HG03025 (cell line): ENCODE measurements around the gene SCAMP4.
A peak's percentile ranks its signal among the peaks of the same experiment; 100 is the strongest.
"Not testable (repeated sequence)": the region's sequence is repeated elsewhere in the genome, so short reads cannot be mapped to it uniquely, and the experiment has no call there.

Experiments used
- ATAC-seq: cut with Tn5 transposase; IDR thresholded peaks from one replicate; pipeline ENCODE4 v1.9.1; 2021; ENCODE audit warnings: mild to moderate bottlenecking, moderate library complexity; ENCODE audit not compliant: unreplicated experiment, low FRiP score

The SCAMP4 gene

GRCh38 chr19:1882089-1882785 lies 23.0 kb upstream of the SCAMP4 start:
- no peak for ATAC-seq

- no peak for ATAC-seq
Observed at GRCh38 chr19:1882786-1883692, 22.2 kb upstream of the SCAMP4 start.

DNA sequence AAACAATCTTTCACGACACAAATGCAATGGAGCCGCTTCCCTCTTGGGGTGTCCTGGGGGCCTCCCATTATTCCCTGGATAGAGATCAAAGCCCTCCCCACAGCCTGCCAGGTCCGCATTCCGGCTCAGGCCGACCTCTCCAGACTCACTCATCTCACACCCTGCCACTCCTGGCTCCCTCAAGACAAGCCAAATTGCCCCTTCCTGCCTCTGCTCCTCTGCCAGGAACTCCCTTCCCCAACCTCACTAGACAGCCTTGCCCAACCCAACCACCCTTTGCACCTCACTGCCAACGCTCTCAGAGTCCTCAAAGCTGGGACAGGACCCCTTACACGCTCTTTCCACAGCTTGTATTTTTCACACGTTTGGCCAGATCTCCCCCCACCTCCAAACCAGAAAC lies 21.4 kb upstream of the SCAMP4 start:
- no peak for ATAC-seq

GRCh38 chr19:1884291-1884718 lies 20.9 kb upstream of the SCAMP4 start:
- no peak for ATAC-seq

GRCh38 chr19:1884719-1885334 lies 20.4 kb upstream of the SCAMP4 start:
- peak; percentile 23 for ATAC-seq

- ATAC-seq, result peak; percentile 51
Observed at GRCh38 chr19:1885398-1886119, 19.6 kb upstream of the SCAMP4 start, which contains the start of gene ABHD17A. Gene ABHD17A (minus strand): TSS chr19:1885496. CDS start chr19:1881566, 3,930 bp downstream.

DNA sequence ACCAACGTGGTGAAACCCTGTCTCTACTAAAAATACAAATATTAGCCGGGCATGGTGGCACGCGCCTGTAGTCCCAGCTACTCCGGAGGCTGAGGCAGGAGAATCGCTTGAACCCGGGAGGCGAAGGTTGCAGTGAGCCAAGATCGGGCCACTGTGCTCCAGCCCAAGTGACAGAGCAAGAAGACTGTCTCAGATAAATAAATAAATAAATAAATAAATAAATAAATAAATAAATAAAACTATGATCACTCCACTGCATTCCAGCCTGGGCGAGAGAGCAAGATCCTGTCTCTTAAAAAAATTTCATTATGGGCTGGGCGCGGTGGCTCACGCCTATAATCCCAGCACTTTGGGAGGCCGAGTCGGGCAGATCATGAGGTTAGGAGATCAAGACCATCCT lies 18.8 kb upstream of the SCAMP4 start:
- ATAC-seq, result not testable (repeated sequence)

DNA sequence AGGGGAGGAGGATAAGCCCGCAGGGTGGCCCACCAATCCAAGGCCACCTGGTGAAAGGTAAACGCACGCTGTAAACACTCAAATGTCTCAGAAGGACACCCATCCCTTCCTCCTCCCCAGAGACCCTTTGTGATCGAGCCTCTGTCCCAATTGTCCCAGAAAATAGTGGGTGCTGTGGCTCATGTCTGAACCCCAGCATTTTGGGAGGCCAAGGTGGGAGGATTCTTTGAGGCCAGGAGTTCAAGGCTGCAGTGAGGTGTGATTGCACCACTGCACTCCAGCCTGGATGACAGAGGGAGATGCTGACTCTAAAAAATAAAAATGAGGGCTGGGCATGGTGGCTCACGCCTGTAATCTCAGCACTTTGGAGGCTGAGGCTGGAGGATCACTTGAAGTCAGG lies 16.8 kb upstream of the SCAMP4 start:
- no peak for ATAC-seq

GRCh38 chr19:1889907-1890306 lies 15.3 kb upstream of the SCAMP4 start:
- ATAC-seq, result no peak

DNA sequence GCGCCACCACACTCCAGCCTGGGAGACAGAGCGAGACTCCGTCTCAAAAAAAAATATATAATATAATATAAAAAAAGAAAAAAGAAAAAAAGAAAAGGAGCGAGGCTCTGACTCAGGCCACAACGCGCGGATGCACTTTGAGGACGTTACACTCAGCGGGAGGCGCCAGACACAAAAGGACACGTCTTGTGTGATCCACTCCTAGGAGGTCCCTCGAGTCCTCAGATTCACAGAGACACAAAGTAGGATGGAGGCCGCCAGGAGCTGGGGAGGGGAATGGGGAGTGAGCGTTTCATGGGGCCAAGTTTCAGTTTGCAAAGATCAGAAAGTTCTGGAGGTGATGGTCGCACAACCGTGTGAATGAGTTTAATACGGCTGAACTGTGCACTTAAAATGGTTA lies 11.4 kb upstream of the SCAMP4 start:
- no peak for ATAC-seq

DNA sequence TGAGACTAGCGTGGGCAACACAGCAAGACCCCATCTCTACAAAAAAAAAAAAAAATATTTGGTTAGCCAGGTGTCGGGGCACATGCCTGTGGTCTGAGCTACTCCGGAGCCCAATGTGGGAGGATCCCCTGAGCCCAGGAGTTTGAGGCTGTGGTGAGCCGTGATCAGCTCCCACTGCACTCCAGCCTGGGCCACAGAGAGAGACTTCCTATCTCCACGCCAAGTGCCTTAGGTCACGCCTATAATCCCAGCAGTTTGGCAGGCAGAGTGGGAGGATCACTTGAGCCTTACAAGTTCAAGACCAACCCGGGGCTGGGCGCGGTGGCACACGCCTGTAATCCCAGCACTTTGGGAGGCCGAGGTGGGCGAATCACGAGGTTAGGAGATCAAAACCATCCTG lies 8.7 kb upstream of the SCAMP4 start:
- ATAC-seq, result no peak

GRCh38 chr19:1901940-1902404 lies 3.2 kb upstream of the SCAMP4 start:
- no peak for ATAC-seq

DNA sequence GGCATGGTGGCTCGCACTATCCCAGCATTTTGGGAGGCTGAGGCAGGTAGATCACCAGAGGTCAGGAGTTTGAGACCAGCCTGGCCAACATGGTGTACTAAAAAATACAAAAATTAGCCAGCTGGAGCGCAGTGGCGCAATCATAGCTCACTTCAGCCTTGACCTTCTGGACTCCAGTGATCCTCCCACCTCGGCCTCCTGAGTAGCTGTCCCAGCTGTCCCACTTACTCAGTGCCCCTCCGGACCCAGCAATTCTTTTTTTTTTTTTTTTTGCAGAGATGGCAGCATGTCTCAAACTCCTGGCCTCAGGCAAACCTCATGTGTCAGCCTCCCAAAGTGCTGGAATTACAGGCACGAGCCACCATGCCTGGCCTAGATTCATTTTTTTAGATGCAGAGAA lies 2.3 kb upstream of the SCAMP4 start:
- ATAC-seq, result no peak

DNA sequence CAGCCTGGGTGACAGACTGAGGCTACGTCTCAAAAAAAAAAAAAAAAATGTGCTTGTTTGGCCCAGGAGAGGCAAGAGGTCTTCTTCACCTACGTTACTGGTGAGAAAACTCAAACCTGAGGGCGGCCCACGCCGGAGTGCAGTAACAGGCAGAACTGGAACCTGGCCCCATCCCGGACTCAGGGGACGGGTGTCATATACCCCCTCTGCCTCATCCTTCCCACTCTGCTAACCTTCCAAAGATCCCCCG lies 414 bp upstream of the SCAMP4 start:
- no peak for ATAC-seq

GRCh38 chr19:1905863-1906375 lies 720 bp downstream of the SCAMP4 start:
- no peak for ATAC-seq

DNA sequence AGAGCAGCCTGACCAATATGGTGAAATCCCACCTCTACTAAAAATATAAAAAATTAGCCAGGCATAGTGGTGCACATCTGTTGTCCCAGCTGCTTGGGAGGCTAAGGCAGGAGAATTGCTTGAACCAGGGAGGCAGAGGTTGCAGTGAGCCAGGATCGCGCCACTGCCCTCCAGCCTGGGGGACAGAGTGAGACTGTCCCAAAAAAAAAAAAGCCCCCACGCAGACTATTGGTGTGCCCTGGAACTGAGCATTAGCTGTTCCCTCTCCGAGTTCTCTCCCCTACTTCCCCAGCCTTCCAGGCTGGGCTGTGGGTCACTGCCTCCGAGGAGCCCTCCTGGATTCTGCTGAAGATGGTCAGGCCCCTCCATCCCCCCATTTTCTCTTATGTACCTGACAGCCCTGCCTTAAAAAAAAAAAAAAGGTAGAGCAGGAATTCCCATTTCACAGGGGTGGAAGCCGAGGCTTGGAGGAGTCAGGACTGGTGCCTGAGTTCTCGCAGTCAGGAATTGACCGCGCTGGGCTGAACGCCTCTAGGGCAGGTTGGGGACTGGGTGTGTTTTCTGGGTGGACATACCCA lies 1.9 kb downstream of the SCAMP4 start:
- no peak for ATAC-seq

DNA sequence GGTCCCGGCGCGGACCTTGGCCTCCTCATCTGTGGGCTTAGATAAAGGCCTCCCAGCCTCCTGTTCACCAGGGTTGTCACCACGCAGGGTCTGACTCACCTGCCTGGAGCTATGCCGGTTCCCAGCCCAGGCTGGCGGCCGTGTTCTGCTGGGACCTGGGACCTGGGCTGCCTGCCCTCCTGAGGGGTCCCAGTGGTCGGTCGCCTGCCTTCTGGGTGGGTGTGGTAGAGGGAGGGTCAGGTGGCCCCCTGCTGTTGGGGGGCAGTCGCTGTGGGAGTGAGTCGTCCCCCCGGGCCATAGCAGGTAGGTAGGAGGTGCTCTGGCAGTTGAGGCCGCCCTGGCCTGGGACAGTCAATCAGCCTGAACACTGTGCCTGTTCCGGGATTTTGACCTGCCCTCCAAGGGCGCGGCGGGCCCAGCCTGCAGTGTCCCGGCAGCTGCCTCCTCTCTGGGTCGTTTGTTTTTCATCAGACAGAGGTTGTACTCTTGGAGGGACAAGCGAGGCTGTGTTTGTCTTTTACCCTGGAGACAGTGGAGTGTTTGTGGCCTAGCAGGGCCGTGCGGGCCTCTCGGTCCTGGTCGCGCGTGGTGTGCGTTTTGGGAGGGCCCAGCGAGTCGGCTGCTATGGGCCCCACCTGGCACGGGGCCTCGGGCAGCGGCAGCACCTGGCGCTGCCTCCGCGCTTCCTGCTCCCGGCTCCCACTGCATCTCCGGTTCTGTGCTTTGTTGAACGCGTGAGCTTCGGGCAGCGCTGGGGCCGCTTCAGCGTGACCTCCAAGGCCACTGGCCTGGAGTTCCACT lies 2.6 kb downstream of the SCAMP4 start:
- ATAC-seq, result no peak

- no peak for ATAC-seq
Observed at GRCh38 chr19:1908364-1908678, 3.1 kb downstream of the SCAMP4 start.

DNA sequence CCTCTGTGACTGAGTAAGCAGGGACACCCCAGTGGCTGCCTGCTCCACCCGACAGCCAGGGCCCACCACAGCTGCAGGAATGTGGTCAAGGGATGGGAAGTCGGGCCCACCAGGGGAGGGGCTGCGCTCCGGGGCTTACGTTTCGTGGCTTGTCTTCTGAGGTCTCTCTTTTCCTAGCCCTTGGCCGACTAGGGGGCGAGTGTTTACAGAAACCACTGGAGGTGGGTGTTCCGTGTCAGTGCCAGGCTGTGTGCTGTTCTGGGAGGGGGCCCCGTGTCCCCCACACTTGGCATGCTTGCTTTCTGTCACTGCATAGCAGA lies 4.5 kb downstream of the SCAMP4 start:
- no peak for ATAC-seq

DNA sequence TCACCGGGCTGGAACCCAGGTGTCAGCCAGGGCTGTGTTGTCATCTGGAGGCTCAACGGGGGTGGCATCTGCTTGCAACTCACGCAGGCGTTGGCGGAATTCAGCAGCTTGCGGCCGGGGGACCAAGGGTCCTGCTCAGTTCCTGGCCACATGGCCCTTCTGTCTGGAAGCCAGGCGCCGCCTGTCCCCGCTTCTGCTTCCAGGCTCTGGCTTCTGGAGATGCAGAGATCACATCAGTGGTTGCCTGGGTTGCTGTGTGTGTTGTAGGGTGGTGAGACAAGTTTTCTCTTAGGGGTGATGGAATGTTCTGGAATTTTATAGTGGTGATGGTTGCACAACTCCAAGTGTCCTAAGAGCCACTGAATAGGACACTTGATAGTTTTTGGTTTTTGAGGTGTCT lies 5.0 kb downstream of the SCAMP4 start:
- ATAC-seq, result no peak
